K562 (cell line): ENCODE measurements around the gene UBE2E3. TPM values are rescaled to one million over a fixed set of nuclear protein-coding genes. Genes with fewer than 3 reads are reported as not detected.

Experiments
- ATAC-seq: fragments of 200-7000 bp; cut with Tn5 transposase; 3 replicates; pipeline ENCODE4 v1.9.1; 2020; ENCODE audit warnings: moderate library complexity
- BruUV-seq: library from RNA; stranded (reverse); fragments of 400-500 nt; replicated peaks from 2 replicates; lab custom pipeline; 2021; lab: Mats Ljungman, UMichigan
- CTCF ChIA-PET: fragments of 300-600 bp; formaldehyde crosslinking; extraction: SDS; loops from one replicate; lab custom pipeline; 2021; ENCODE audit warnings: low intra/inter-chr PET ratio; lab: Yijun Ruan, JAX
- POLR2A ChIA-PET: fragments of 300-600, 350-650 bp; sonication (Branson Sonifier 250); formaldehyde crosslinking; extraction: SDS; loops from one replicate; lab custom pipeline; 2021; ENCODE audit warnings: antibody characterized with exemption, inconsistent platforms; lab: Yijun Ruan, JAX
- DNase-seq, 4 experiments: peaks; one replicate each; pipeline versions ENCODE4 v3.0.0 to v3.0.0-alpha.2; 2011 to 2018; ENCODE audit warnings: low spot score in 3 of 4, mixed read lengths in 3 of 4; ENCODE audit errors: extremely low read depth in 1 of 4
- FAIRE-seq: peaks from 2 replicates; lab custom pipeline; 2011; peaks lifted over from hg19 to GRCh38; lab: Jason Lieb, UNC
- H2AFZ ChIP-seq: 2 replicates; pipeline ENCODE4 v1.6.0; 2011; ENCODE audit warnings: low read depth, low read length, control low read depth, inconsistent platforms
- H3K27ac ChIP-seq: fragments of 200-600 bp; 3 replicates; pipeline ENCODE4 v1.8.0; 2011; ENCODE audit warnings: low read depth, mild to moderate bottlenecking, control low read depth, inconsistent platforms, low read length, moderate library complexity, mixed read lengths; ENCODE audit errors: extremely low read depth
- H3K27me3 ChIP-seq, 2 experiments: fragments of 300-600 bp in 1 of 2; 2 replicates in 1 of 2; 3 replicates in 1 of 2; pipeline versions ENCODE4 v1.6.0 to v1.8.0; 2011; ENCODE audit warnings: inconsistent platforms in 2 of 2, low read length in 2 of 2, mild to moderate bottlenecking in 1 of 2, mixed read lengths in 1 of 2, moderate library complexity in 1 of 2; ENCODE audit not compliant: control insufficient read depth in 2 of 2, insufficient read depth in 2 of 2
- H3K36me3 ChIP-seq: fragments of 300-600 bp; 3 replicates; pipeline ENCODE4 v1.8.0; 2011; ENCODE audit warnings: mild to moderate bottlenecking, low read length, inconsistent platforms; ENCODE audit not compliant: control insufficient read depth, insufficient read depth
- H3K4me1 ChIP-seq, 2 experiments: fragments of 200-600 bp in 1 of 2; replicated peaks in 1 of 2; 2 replicates in 1 of 2; 3 replicates in 1 of 2; pipeline versions ENCODE4 v1.5.1 to v1.8.0; 2011; ENCODE audit warnings: inconsistent platforms in 2 of 2, low read length in 2 of 2, mild to moderate bottlenecking in 1 of 2, mixed read lengths in 1 of 2, moderate library complexity in 1 of 2; ENCODE audit not compliant: control insufficient read depth in 2 of 2, insufficient read depth in 2 of 2
- H3K4me2 ChIP-seq: 2 replicates; pipeline ENCODE4 v1.6.1; 2011; ENCODE audit warnings: low read length, control low read depth, inconsistent platforms, mixed read lengths; ENCODE audit not compliant: insufficient read depth
- H3K4me3 ChIP-seq: fragments of 200-600 bp; sonication (generic), shearing (Covaris generic); 2 replicates; pipeline ENCODE4 v1.5.1; 2016; ENCODE audit warnings: control low read depth, inconsistent platforms
- H3K79me2 ChIP-seq: fragments of 200-600 bp; 3 replicates; pipeline ENCODE4 v1.8.0; 2011; ENCODE audit warnings: low read length, inconsistent platforms; ENCODE audit not compliant: control insufficient read depth, insufficient read depth
- H3K9ac ChIP-seq, 2 experiments: 2 replicates each; pipeline versions ENCODE4 v1.6.0 to v1.6.1; 2011; ENCODE audit warnings: low read depth in 2 of 2, low read length in 2 of 2, control low read depth in 1 of 2, inconsistent platforms in 1 of 2, mild to moderate bottlenecking in 1 of 2, mixed read lengths in 1 of 2; ENCODE audit not compliant: insufficient read depth in 1 of 2
- H3K9me1 ChIP-seq: one replicate; pipeline ENCODE4 v1.6.0; 2011; ENCODE audit warnings: inconsistent platforms, mild to moderate bottlenecking, low read length, moderate library complexity; ENCODE audit not compliant: control insufficient read depth, insufficient read depth
- H3K9me3 ChIP-seq: replicated peaks from 2 replicates; pipeline ENCODE4 v1.5.1; 2011; ENCODE audit warnings: low read depth, low read length, inconsistent platforms; ENCODE audit not compliant: control insufficient read depth, insufficient read depth
- H4K20me1 ChIP-seq: replicated peaks from 2 replicates; pipeline ENCODE4 v1.6.1; 2011; ENCODE audit warnings: low read length, inconsistent platforms, mixed read lengths; ENCODE audit not compliant: control insufficient read depth, insufficient read depth
- CBX3 ChIP-seq, 2 experiments: IDR thresholded peaks; 1 replicate in 1 of 2; 2 replicates in 1 of 2; pipeline ENCODE4 v1.6.1; 2012; ENCODE audit warnings: inconsistent platforms in 2 of 2, low read length in 2 of 2, borderline replicate concordance in 1 of 2, control low read depth in 1 of 2
- CEBPB ChIP-seq: fragments of 450-650 bp; IDR thresholded peaks from 2 replicates; pipeline ENCODE4 v1.6.1; 2016; ENCODE audit warnings: missing genetic modification characterization, missing compliant biosample characterization
- ELF1 ChIP-seq: fragments of 200-800 bp; sonication (Bioruptor generic); IDR thresholded peaks from 2 replicates; pipeline ENCODE4 v1.6.1; 2016; ENCODE audit warnings: missing genetic modification characterization, missing compliant biosample characterization
- GABPA ChIP-seq: fragments of 200-800 bp; sonication (Bioruptor generic); conservative IDR thresholded peaks from 2 replicates; pipeline ENCODE4 v1.6.1; 2016; ENCODE audit warnings: low read depth, missing genetic modification characterization, missing compliant biosample characterization
- HOXB6 ChIP-seq: fragments of 250-450 bp; sonication (Bioruptor Pico); IDR thresholded peaks from 2 replicates; pipeline ENCODE4 v1.5.1; 2022; ENCODE audit warnings: mild to moderate bottlenecking, borderline replicate concordance
- NFE2L1 ChIP-seq: fragments of 450-650 bp; IDR thresholded peaks from 2 replicates; pipeline ENCODE4 v1.6.1; 2016; ENCODE audit warnings: missing genetic modification characterization, low read depth, mild to moderate bottlenecking, missing compliant biosample characterization, moderate library complexity, borderline replicate concordance
- TBP ChIP-seq: optimal IDR thresholded peaks from 2 replicates; pipeline ENCODE3; 2011; ENCODE audit warnings: low read depth, low read length, improper control_type of control experiment
- ZBTB5 ChIP-seq: fragments of 450-650 bp; IDR thresholded peaks from 2 replicates; pipeline ENCODE4 v1.6.1; 2017; ENCODE audit warnings: antibody characterized with exemption
- WGBS: fragments of 100-300 bp; shearing (Covaris generic); methylation state at CpG from one replicate; pipeline ENCODE4 v1.1.6; 2016; ENCODE audit warnings: low coverage, mixed read lengths; ENCODE audit not compliant: insufficient coverage; ENCODE audit errors: missing lambda C conversion rate; 5-methylcytosine and 5-hydroxymethylcytosine counted together
- in situ Hi-C: fragments of 300-500 bp; cut with MboI; formaldehyde crosslinking; loops from 4 replicates; pipeline ENCODE4 v1.15.0; 2018; ENCODE audit warnings: inconsistent platforms, mixed read lengths
- intact Hi-C: fragments of 100-400 bp; cut with micrococcal nuclease; formaldehyde crosslinking; loops from 2 replicates; pipeline ENCODE4 v1.14.2; 2022
- polyA plus RNA-seq, 8 experiments: library from polyadenylated mRNA; depleted of rRNA in 4 of 8; stranded (reverse) in 5 of 8; unstranded in 3 of 8; fragments of >200 nt; fragmentation: Nextera tagmentation in 2 of 8; fragmentation: Illumina TruSeq in 1 of 8; extraction: Ambion mirVana in 2 of 8; extraction: Trizol in 1 of 8; gene quantifications; 2 replicates each; pipeline versions ENCODE4 v1.2.1 to v1.2.3, GENCODE V29; 2011 to 2014; ENCODE audit warnings: inconsistent platforms in 1 of 8, missing spikeins in 1 of 8
- total RNA-seq, 7 experiments: library from RNA; depleted of rRNA in 6 of 7; stranded (reverse); fragments of >200 nt in 6 of 7; fragmentation: Illumina TruSeq in 2 of 7; extraction: Trizol in 2 of 7; gene quantifications; 2 replicates each; pipeline versions ENCODE4 v1.2.1 to v1.2.3, GENCODE V29; 2011 to 2021; ENCODE audit warnings: low replicate concordance in 1 of 7

Gene UBE2E3
- total and polyA plus RNA-seq, 9 of the 15 experiments (the other 6 are each of a cell fraction or from before 2014, with no cell fraction given): 58.2 to 173 (median 78.0) TPM

GRCh38 chr2:181095486-181095885 lies 115.1 kb downstream of the UBE2E3 start:
- TF ChIP-seq CBX3 (IDR thresholded peaks at IDR 0.05; ENCODE audit: borderline replicate concordance in 1 of 2, low read length in 2 of 2) (no peak), ZBTB5 (no peak), CEBPB (tag) (no peak), TBP (no peak), NFE2L1 (tag) (no peak), HOXB6 (no peak), ELF1 (tag) (no peak), GABPA (tag) (no peak)
- no peaks in the 10 kb centered on the region for H3K79me2 ChIP-seq
- H3K27me3 ChIP-seq: no peaks in the 10 kb centered on the region
- H3K9ac ChIP-seq: no peak overlapping the region
- ChIA-PET POLR2A (interaction anchor here (0.6 kb wide), 1 partner anchor 716 kb away, joined by 3 read pairs; no protein-coding TSS in a partner anchor), CTCF (no interaction called here)
- DNase-seq: no peak
- no peaks in the 10 kb centered on the region for H3K4me1 ChIP-seq
- H2AFZ ChIP-seq: no peak overlapping the region
- no peak overlapping the region for H3K4me3 ChIP-seq
- H4K20me1 ChIP-seq: no peaks in the 10 kb centered on the region
- ATAC-seq: no peak
- in situ Hi-C loops (no loop called here), intact Hi-C loops (no loop called here)
- H3K4me2 ChIP-seq: no peak overlapping the region
- no TSS peak for BruUV-seq
- 0% methylated on average over 2 of the region's 2 CpGs for WGBS
- H3K9me3 ChIP-seq: no peaks in the 10 kb centered on the region
- no peaks in the 10 kb centered on the region for H3K36me3 ChIP-seq
- FAIRE-seq: no peak
- H3K27ac ChIP-seq: no peak overlapping the region
- H3K9me1 ChIP-seq: no peaks in the 10 kb centered on the region
